Gastroesophageal sphincter (tissue), 4 donors: Measurements from ENCODE around the gene XYLT1. TPM values are rescaled to one million over a fixed set of nuclear protein-coding genes. Genes with fewer than 3 reads are reported as not detected.

Experiments
- ATAC-seq: fragments of 150-250 bp; one replicate; pipeline ENCODE4 v1.9.1; 2016; ENCODE audit warnings: mild to moderate bottlenecking, moderate library complexity
- H3K27ac ChIP-seq, 4 donors: fragments of 200-600 bp; sonication (generic) in 3 of 4; 1 replicate in 3 of 4; 2 replicates in 1 of 4; pipeline ENCODE4 v1.5.1; 2016 to 2019
- H3K27me3 ChIP-seq: fragments of 200-600 bp; sonication (generic); one replicate; pipeline ENCODE4 v1.5.1; 2019
- H3K36me3 ChIP-seq, 2 donors: fragments of 200-600 bp; sonication (generic); one replicate each; pipeline ENCODE4 v1.5.1; 2019; ENCODE audit warnings: control low read depth in 1 of 2
- H3K4me1 ChIP-seq, 3 donors: fragments of 200-600 bp; sonication (generic); 1 replicate in 2 of 3; 2 replicates in 1 of 3; pipeline ENCODE4 v1.5.1; 2016 to 2019; ENCODE audit warnings: control low read depth in 2 of 3
- H3K4me3 ChIP-seq, 2 donors: fragments of 200-600 bp; sonication (generic); one replicate each; pipeline ENCODE4 v1.5.1; 2019; ENCODE audit warnings: mild to moderate bottlenecking in 1 of 2, moderate library complexity in 1 of 2
- H3K9me3 ChIP-seq, 3 donors: fragments of 200-600 bp; sonication (generic); one replicate each; pipeline ENCODE4 v1.5.1; 2017 to 2019; ENCODE audit warnings: control low read depth in 2 of 3
- EP300 ChIP-seq: sonication (generic); formaldehyde crosslinking; IDR thresholded peaks from one replicate; pipeline ENCODE4 v1.6.1; 2017; ENCODE audit warnings: antibody characterized with exemption, mild to moderate bottlenecking
- POLR2A ChIP-seq, 2 donors: fragments of 450-650 bp; IDR thresholded peaks; one replicate each; pipeline ENCODE4 v1.6.1; 2017; ENCODE audit warnings: antibody characterized with exemption in 2 of 2, mild to moderate bottlenecking in 2 of 2, moderate library complexity in 1 of 2
- POLR2AphosphoS5 ChIP-seq: sonication (generic); formaldehyde crosslinking; IDR thresholded peaks from one replicate; pipeline ENCODE4 v1.6.1; 2017; ENCODE audit warnings: antibody characterized with exemption
- WGBS, 2 donors: methylation state at CpG; one replicate each; pipeline ENCODE4 v1.1.5; 2018; ENCODE audit warnings: low coverage in 1 of 2; 5-methylcytosine and 5-hydroxymethylcytosine counted together
- total RNA-seq, 4 donors: library from RNA; depleted of rRNA; stranded (reverse); fragments of >200 nt; gene quantifications; one replicate each; pipeline ENCODE4 v1.1.0, GENCODE V29; 2016
- TF ChIP-seq, protein P1 (sequence below), 4 experiments: fragments of 200-600 bp in 2 of 4; fragments of 450-650 bp in 2 of 4; sonication (generic) in 1 of 4; IDR thresholded peaks; one replicate each; pipeline ENCODE4 v1.5.1; 2017 to 2019; ENCODE audit warnings: antibody characterized with exemption in 4 of 4, mild to moderate bottlenecking in 2 of 4, moderate library complexity in 2 of 4

The XYLT1 gene
- total RNA-seq, 4 donors from 2014 or later = 19.1 to 51.6 (median 23.7) TPM

DNA sequence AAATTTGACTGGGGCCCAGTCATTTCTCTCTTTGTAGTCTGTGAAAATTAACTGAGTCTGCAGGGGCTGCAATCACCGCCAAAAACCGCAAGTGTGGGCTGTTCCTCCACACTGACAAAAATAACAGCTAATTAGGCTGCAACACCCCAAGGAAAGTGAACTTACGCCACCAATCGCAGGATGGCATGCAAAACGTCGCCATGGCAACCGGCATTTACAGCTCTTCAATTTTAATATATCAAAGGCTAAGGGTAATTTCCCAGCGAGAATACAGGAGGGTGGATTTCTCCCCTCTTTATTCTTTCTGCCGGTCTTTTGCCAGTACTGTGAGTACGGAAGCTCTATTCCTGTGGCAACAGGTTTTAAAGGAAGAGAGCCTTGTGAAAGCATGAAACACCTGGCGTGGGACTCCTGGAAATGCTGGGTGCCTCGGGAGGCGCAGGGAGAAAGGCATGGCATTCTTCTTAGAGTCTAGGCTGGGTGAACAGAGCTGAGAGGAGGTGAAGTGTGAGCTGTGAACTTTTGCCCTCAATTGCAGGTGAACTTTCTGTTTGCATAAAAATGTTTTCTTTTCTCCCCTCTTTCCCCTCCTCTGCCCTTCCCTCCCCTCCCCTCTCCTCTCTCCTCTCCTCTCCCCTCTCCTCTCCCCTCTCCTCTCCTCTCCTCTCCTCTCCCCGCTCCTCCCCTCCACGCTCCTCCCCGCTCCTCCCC is 399.7 kb downstream of the XYLT1 start:
- 56 to 60% methylated on average over 2 to 10 of the region's 16 CpGs for WGBS, 2 donors
- TF ChIP-seq, protein P1, sequence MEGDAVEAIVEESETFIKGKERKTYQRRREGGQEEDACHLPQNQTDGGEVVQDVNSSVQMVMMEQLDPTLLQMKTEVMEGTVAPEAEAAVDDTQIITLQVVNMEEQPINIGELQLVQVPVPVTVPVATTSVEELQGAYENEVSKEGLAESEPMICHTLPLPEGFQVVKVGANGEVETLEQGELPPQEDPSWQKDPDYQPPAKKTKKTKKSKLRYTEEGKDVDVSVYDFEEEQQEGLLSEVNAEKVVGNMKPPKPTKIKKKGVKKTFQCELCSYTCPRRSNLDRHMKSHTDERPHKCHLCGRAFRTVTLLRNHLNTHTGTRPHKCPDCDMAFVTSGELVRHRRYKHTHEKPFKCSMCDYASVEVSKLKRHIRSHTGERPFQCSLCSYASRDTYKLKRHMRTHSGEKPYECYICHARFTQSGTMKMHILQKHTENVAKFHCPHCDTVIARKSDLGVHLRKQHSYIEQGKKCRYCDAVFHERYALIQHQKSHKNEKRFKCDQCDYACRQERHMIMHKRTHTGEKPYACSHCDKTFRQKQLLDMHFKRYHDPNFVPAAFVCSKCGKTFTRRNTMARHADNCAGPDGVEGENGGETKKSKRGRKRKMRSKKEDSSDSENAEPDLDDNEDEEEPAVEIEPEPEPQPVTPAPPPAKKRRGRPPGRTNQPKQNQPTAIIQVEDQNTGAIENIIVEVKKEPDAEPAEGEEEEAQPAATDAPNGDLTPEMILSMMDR (IDR thresholded peaks at IDR 0.05) = no peak
- no peak for TF ChIP-seq POLR2A (IDR thresholded peaks at IDR 0.05)
- no peak for TF ChIP-seq EP300
- TF ChIP-seq POLR2AphosphoS5 = no peak
- Histone ChIP-seq H3K4me3 (no peak overlapping the region), H3K27me3 (peaks cover 24% of the 10 kb centered on the region), H3K4me1 (no peaks in the 10 kb centered on the region), H3K27ac (no peak overlapping the region), H3K36me3 (no peaks in the 10 kb centered on the region), H3K9me3 (no peaks in the 10 kb centered on the region)
- no peak for ATAC-seq

DNA sequence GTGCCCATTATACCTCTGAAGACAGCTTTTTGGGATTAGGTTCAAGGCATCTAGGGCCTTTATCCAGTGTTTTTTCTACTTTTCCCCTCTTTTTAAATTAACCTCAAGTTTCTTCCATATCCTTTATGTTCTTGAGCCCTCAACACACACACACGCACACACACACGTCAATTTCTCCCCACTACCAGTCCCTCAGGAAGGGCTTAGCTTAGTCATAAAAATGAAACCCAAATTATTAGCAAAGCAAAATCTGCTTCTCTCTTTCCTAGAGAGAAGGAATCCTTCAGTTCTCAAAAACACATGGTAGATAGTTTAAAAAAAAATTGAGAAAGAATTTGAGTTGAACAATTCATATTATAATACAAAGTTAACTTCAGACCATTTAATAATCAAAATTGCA is 401.1 kb downstream of the XYLT1 start:
- no peak for TF ChIP-seq POLR2AphosphoS5
- TF ChIP-seq, protein P1 (IDR thresholded peaks at IDR 0.05) = no peak
- TF ChIP-seq EP300 = no peak
- no peak for TF ChIP-seq POLR2A (IDR thresholded peaks at IDR 0.05)
- 82% methylated on average over 2 of the region's 2 CpGs; no CpG with 5 or more reads in 1 of the 2 donors for WGBS, 2 donors

DNA sequence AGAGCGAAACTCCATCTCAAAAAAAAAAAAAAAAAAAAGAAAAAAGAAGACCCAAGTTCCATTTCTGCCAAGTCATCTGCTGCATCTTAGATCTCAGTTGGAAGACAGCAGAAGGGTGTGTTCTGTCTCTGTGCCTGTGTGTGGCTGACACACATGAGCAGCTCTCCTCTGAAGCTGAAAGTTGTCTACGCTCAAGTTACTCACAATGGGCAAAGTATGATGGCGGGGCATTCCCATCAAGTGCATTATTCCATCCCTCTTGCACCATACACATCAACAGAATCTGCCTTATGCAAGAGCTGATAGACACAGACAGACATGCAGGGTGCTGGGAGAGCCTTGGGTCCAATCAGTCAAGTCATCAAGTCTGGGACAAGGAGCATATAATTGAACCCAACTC is 402.2 kb downstream of the XYLT1 start:
- no peak for ATAC-seq
- H3K27ac ChIP-seq = no peak overlapping the region
- no peaks in the 10 kb centered on the region for H3K36me3 ChIP-seq
- peaks cover 31% of the 10 kb centered on the region for H3K27me3 ChIP-seq
- H3K9me3 ChIP-seq = no peaks in the 10 kb centered on the region
- WGBS, 2 donors = 85 to 94% methylated on average over 2 to 3 of the region's 3 CpGs
- TF ChIP-seq POLR2AphosphoS5 (no peak), EP300 (no peak), POLR2A (IDR thresholded peaks at IDR 0.05) (no peak)
- TF ChIP-seq, protein P1 (IDR thresholded peaks at IDR 0.05) = no peak
- no peaks in the 10 kb centered on the region for H3K4me1 ChIP-seq
- no peak overlapping the region for H3K4me3 ChIP-seq

More for the DNA sequence above, 401.1 kb downstream of the XYLT1 start:
- Histone ChIP-seq H3K27me3 (peaks cover 31% of the 10 kb centered on the region), H3K4me1 (no peaks in the 10 kb centered on the region), H3K9me3 (no peaks in the 10 kb centered on the region), H3K4me3 (no peak overlapping the region), H3K27ac (no peak overlapping the region), H3K36me3 (no peaks in the 10 kb centered on the region)
- ATAC-seq = no peak

DNA sequence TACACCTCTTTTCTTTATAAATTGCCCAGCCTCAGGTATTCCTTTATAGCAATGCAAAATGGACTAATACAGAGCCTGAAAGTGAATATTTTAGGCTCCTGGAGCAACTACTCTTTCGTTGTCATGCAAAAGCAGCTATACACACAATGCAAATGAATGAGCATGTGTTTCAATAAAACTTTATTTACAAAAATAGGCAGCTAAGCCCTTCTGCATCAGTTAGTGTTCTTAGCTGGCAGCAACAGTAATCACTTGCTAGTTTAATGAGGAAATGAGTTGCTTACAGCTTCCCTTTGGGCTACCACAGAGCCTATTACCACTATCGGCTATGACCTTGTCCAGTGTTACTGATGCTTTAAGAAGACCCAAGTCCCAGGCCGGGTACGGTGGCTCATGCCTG is 402.9 kb downstream of the XYLT1 start:
- TF ChIP-seq, protein P1 (IDR thresholded peaks at IDR 0.05) = no peak
- TF ChIP-seq EP300 (no peak), POLR2AphosphoS5 (no peak), POLR2A (IDR thresholded peaks at IDR 0.05) (no peak)
- Histone ChIP-seq H3K4me3 (no peak overlapping the region), H3K9me3 (no peaks in the 10 kb centered on the region), H3K4me1 (no peaks in the 10 kb centered on the region), H3K36me3 (no peaks in the 10 kb centered on the region), H3K27me3 (peaks cover 31% of the 10 kb centered on the region), H3K27ac (no peak overlapping the region)
- WGBS, 2 donors = 77 to 100% methylated on average over 1 to 3 of the region's 4 CpGs
- ATAC-seq = no peak
